Activated CD4-positive, alpha-beta T cell treated with anti-CD3 and anti-CD28 coated beads, Interleukin-2, amount 50 U/mL, for 1 hour (primary cell): Measurements from ENCODE around the gene YOD1.

Source experiments
- DNase-seq: peaks from one replicate; pipeline ENCODE4 v3.0.0-alpha.2; 2020

YOD1 gene

DNA sequence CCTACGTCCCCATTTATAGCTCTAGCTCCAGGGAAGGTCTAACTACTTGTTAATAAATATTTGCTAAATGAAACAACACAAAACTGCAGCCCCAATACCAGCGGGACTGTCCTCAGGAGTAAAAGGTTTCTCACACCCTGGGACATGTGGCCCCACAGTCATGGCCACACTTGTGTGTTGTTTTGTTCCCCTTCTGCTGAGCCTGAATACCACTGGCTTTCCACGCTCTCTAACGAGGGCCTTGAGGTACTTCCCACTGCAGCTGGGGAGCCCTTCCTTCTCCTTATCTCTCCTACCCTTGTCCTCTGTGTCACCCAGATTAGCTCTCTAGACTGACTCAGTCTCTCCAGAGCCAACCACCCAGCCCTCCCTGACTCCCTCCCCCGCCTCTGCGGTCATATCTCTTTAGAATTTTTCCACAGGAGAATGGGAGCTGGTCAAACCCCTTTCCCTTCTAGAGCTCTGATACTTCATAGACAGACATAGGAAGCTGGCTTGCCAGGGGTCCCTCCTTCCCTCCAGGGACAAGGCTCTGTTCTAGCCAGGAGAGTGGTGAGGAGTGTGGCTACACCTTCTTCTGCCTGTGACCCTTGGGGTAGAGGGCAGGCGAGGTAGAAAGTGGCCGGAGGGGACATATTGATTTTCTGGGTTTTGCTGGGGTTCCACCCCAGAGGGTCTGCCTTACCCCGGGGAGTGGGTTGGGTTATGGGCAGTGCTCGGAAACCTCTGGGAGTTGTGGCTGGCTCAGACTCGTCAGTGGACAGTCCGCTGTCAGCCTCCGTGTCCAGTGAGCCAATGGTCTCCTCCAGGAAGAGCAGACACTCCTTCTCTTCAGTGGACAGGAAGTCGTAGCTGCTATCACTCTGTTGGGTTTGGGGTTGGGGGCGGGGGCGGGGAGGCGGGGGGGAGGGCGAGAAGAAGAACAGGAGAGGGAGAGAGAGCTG lies 26.5 kb downstream of the YOD1 start:
- no peak for DNase-seq

DNA sequence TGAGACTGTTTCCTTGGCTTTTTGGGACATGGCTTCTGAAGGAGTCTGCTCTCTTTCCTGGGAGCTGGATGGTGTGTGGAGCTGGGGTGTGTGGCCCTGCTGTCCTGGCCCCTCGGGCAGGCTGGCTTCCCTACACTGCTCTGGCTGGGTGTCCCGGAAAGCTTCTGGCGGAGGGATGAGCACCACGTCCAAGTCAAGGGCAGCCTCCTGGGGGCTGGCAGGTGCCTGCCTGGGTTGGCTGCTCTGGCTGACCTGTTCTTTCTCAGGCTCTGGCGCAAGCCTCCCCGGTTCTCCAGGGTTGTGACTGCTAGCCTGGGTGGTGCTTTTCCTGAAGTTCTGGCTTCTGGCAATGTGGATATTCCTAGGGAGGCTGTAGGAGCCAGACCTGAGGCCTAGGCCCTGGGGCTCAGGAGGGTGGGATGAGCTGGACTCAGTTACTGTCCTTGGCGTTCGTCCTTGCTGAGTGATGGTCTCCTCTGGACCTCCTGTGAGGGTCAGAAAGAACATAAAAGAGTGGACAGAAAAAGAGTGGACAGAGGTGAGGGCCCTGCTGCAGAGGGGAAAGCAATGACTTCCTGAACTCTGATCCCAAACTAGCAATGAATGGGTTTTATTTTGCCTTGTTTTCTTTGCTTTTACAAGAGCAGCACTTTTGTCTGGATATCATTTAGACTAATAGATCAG lies 27.9 kb downstream of the YOD1 start:
- DNase-seq: no peak

DNA sequence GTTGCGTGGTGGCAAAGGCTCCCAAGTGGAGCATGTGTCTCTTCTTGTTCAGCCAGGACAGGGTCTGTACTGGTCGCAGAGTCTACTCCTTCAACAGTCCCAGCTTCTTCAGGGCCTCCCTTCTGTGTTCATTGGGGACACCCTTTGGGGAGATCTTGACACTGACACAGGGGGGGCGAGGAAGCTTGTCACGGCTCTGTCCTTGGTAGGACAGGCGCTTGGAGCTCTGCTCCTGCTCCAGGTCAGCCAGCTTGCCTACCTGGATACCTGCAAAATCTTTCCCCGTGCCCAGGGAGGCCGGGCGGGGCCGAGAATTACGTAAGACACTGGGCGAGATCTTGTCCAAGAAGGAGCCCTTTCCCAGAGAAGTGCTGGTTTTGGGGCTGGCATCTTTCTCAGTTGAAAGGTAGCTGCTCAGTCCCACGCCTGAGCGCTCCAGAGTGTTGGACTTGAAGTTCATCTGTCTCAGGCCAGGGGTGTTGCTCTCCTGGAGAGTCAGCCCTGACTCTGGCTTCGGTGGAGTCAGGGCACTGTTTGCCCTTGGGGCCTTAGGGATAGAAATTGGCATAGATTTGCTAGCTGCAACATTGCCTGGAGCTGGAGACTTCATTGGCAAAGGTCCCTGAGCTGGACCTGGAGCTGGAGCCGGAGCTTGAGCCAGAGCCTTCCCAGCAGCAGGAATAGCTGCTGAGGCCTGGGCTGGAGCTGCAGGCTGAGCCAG lies 29.0 kb downstream of the YOD1 start:
- no peak for DNase-seq

DNA sequence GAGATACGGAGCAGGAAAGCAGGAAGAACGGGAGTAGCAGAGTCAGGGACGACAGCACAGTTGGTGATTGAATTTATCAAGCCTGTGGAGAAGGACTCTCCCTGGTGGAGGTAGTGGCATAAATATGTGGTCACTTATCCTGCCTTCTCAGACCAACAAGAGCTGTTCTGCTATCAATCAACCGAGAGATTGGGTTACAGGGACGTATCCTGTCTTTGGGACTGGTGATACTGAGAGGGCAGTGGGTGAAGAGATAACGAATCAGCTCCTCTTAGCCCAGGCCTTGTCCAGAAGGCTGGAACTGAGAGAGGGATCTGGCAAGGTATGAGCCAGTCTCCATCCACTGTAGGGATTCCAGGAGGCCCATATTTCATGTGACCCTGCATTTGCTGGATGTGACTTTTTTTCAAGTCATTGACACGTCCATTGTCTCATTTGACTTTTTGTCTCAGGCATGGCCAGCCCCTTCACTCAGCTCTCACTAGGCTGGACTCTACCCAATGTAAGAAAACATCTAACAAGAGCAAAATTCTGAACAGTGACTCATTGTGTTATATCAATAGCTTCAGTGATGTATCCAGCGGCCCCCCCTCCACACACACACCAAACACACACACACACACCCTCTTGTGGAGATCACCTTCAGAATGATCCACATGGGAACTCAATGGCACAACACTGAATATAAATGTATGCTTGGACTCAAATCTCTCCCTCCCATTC lies 29.7 kb downstream of the YOD1 start:
- DNase-seq: no peak

DNA sequence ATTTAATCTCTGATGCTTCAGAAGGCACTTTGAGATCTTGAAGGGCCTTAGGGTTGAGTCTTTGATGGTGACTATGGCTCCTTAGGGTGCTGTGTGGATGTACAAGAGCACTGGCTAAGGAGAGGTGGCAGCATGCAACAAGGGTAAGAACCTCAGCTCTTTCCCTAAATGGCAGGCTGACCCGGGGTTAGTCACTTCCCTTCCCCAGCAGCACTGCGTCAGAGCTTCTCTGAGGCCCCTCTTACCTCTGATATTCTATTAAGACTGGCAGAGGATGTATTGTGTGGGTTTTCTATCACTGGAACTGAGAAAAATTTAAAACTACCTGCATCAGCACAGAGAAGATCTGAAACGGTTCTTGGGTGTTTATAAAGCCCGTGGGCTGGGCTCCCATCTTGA lies 30.3 kb downstream of the YOD1 start:
- no peak for DNase-seq

DNA sequence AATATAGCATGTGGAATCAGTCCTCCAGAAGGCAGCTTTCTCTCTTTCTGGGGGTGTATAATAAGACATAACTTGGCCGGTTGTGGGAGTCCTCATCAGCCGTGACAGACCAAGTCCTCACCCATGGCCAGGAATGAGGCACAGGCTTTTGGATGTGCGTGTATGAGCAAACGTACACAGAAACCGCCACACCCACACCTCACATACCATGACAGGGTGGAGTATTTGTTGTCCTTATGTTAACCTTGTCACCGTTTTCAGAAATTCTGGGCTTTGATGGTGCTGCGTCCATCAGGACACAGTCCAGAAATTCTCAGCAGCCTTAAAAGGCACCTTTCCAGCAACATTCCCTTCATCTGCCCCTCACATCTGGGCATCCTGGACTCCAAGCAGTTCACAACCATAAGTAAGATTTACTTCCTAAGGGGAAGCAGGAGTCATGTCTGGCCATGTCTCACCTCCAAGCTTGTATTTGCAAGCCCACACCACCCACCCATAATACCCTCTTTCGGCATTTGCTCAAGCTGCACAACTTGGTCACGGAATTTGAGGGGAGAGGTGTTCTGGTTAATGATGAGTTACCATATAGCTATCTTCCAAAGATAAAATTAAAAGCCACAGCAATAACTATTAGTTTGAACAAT lies 30.8 kb downstream of the YOD1 start:
- DNase-seq: no peak

DNA sequence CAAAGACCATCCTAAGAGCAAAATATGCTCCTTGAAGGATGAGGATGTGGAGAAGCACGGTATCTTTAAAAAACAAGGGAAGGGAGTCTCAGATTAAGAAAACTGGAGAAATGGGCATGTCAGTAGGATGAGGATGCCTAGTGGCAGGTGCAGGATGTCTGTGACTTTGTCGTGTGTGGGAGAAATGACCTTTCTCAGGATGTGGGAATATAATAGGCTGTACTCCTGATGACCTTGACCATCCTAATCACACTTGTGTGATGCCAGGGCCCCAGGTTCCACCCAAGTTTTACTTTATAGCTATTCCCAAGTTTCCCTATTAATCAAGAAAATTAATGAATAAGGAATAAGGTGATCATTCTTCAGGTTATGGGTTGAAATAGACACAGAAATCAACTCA lies 31.3 kb downstream of the YOD1 start:
- no peak for DNase-seq

DNA sequence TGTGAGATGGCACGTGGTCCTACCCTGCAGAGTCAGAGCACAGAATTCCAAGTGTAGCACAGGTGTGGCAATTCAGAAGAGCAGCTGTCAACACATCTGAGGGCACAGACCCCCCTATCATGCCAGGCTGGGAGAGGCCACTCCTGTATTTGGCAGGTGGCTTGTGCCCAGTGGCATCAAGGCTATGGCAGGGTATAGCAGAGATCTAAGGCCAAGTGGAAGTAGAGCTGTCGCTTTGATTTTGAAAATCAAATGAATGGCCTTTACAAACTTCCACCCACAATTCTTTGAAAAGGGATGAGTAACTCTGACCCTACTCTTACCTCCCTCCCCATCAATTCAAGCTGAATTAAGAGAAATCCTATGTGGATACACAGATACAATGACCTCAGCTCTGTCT lies 31.8 kb downstream of the YOD1 start:
- DNase-seq: no peak

DNA sequence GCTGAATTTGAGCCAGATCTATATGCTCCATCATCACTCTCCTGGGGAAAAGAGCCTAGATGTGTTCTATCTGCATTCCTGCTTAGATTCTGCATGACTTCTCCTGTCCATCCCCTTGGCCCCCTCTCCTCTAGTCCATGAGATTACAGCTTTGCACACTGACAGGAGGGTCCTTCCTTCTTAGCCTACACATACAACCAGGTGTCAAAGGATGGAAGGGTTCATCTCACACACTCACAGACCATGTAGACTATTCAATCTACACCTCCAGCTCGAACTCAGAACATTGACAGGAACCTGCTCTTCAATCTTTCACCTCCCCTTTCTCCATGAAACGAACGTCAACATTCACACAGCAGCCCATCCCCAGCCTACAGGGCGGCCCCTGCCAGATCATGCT lies 32.3 kb downstream of the YOD1 start:
- no peak for DNase-seq

DNA sequence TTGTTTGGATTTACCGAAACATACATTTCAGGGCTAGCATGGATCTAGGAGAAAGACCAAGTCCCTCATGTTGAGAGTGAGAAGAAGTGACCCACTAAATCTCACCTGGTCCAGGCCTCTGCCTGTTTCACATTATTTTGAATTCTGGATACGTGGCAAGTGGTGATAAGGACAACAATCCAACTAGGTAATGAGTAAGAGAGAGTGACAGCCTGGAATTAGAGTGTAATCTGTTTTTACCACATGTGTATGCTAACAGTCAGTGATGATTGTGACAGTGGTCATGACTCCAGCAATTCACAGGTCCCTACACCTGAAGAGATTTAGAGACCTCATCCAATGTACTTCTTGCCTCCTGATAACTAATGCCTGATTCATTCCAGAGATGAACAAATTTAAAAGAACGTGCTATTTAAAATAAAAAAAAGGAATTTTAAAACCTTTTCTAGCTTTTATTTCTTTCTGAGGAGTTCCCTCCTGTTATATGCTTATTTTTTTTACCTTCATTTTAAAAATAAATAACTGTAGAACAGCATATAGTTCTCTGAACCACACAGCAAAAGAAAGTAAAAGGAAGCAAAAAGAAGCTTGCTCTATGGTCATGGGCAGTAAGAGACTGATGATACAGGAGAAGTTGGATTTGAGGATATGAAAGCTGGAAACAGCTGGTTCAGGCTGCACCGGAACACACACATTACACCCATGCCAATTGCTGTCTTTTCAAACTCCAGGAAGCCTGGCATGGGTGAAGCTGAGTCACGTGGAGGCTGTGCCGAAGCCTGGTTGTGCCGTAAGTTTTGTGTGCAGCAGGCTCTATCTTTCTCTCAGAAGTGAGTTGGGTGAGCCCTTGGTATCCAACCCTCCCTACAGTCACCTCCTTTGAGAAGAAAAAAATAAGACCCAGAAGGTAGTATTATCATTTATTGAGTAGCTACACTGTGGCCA lies 33.1 kb downstream of the YOD1 start:
- DNase-seq: no peak

DNA sequence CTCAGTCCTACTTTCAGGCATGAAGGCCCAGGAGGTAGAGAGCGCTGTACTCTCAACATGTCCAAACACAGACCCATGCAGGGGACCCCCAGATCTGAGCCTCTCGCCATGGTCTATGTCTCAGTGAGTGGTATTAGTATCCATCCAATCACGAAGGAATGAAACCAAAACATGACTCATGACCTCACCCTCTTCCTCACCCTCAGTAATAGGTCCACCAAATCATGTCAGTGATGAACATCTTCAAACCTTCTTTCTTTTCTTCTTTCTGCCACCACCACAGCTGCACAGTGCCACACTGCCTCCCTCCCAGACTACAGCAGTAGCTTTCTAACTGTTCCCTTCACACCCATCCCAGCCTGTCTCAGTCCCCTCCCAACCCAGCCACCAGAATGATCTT lies 35.2 kb downstream of the YOD1 start:
- DNase-seq: no peak

DNA sequence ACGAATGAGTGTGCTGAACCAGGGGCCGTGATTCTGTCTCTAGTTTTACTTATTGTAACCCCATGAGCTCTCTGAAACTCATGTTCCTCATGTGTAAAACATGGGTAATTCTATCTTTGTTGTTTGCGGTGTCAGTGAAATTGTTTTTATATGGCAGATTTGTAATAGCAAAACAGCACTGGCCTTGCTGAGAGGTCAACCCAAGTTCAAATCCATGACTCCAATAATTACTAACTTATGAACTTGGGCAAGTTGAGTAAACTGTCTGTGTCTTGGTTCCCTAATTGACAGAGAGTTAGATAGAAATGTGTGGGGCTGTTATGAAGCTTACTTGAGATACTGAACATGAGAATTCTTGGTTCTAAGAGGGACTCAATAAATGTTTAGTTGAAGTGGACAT lies 36.3 kb downstream of the YOD1 start:
- no peak for DNase-seq

DNA sequence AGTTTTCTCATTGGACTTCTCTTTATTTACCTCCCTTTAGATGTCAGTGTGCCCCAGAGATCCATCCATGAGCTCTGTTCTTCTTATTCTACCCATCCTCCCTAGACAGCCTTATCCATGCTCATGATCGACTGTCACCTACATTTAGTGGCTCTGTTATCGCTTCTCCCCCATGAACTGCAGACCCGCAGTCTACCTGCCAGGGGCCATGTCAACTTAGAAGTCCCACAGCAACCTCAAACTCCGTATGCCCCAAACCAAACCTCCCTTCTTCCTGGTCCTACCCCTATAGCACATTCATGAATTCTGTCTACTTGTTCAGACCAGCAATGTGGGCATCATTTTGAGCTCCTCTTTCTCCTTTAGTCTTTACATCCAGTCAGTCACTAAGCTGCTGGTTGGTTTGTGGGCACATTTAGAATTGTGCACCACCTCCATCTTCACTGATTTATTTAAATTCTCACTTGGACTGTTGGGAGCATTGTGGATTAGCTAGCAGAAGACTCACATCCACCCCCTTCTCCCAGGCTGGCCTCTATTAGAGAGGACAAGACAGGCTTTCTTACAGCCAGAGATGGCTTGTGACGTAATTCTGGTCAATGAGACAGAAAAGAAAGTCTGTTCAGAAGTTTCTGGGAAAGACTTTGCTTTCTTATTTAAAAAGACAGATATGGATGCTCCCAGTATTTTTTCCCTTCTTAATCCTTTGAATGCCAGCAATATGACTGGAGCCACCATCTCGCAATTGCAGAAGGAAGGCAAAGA lies 37.5 kb downstream of the YOD1 start:
- DNase-seq: no peak

DNA sequence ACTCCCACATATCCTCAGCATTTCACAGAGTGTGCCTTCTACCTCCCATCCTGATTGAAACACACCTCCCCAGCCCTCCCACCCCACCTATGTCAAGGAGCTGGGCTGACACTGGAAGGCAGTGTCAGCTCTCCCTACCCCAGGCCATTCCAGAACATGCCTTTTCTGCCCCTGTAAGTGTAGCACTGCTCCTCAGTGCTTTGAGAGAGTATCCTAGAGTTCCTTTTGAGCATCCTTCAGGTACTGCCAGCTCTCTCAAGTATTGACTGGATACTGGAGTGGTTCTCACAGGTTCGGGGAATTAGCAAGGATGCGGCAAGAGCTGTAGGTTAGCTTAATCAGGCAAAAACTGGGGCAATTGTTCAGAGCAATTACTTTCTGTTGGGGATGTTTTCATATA lies 40.3 kb downstream of the YOD1 start:
- DNase-seq: no peak

DNA sequence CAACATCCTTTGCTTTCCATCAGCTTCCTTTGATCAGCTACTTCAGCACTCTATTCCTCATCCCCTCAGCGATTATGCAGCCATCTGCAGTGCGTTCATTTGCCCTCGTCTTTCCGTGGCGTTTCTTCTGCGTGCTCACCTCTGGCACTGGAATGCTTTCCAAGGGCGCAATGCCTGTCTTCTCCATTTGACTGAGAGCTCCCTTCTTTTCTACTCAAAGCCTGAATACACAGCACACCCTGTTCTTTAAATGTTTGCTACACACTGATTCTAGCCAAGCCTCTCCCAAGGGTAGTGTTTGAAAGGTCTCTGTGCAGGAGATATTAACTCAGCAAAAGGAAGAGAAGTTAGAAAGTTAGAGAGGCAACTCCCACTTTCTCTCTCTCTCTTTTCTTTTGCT lies 41.1 kb downstream of the YOD1 start:
- no peak for DNase-seq

DNA sequence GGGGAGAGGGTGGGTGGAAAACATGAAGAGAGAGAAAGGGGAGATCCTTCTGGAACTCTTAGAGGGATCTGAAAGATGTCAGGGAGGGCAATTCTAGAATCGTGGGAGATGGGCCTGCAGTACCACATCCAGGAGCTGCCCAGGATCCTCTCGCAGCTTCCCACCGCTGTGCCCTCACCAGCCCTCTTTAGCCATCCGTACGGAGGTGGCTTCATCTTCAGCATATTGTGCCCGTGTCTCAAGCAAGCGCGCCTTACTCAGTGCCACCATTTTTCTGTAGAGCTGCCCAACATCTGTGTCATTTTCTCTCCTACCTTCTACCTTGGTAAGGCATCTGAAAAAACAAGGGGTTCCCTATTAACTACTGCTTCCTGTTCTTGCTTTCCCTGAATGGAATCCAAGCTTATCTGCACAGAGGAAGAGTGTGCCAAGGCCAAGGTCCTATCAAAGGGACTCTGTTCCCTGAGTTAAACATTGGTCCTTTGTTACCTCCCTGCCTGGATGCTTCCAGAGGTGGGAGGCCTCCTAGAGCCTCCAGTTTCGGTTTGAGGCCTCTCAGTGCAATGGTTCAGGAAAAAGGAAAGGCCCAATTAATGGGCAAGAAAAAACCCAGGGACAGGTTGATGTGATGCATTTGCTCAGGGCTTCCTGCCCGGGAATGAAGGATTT lies 41.7 kb downstream of the YOD1 start:
- no peak for DNase-seq

DNA sequence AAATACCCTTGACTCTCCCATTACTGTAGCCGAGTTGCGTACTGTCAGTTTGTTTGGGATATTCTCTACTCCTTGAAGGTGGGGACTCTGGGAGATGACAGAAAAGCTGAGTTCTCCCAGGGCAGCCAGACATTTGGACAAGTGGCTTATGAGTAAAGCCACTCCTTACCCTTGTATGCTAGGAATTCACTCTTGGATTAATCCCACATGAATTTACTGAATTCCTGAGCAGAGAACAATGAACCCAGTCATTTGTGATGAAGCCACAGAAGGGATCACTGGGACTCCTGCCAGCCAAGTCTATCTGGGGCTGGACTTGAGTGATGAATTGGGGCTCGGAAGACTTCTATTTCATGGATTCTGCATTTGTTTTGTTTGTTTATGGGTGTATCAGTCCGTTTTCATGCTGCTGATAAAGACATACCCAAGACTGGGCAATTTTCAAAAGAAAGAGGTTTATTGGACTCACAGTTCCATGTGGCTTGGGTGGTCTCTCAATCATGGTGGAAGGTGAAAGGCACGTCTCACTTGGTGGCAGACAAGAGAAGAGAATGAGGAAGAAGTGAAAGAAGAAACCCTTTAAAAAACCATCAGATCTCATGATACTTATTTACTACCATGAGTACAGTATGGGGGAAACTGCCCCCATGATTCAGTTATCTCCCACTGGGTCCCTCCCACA lies 43.5 kb downstream of the YOD1 start:
- no peak for DNase-seq

DNA sequence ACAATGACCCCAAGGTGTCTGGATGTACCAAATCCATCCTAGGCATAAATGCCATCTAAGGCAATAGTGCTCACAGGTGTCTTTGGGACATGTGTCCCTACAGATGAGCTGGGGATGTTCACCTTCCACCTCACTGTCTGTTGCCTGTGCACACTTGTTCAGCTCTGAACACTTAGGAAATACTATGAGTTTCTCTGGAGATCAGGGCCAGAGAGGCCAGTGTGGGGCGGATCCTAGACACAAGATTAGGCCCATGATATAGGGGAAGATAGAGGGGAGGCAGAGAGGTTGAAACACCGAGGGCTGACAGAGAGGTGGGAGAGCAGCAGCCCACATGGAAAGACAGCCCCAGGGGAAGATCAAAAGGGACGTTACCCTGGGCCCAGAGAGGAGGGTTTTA lies 44.1 kb downstream of the YOD1 start:
- no peak for DNase-seq

DNA sequence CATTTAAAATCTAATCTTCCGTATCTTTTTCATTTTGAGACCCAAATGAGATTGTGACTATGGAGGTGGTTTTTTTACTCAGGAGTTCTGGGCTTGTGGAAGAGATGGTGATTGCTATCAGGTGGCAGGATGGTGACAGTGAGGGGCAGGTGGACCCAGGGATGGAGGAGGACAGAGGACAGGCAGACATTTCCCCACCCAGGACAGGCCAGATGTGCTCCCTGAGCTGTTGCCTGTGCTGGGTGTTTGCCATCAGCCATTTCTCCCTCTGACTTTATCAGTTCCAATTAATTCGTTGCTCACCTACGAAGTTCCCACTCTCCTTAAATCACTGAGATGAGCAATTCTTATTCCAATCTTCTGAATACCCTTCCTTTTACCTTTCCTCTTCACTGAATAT lies 44.9 kb downstream of the YOD1 start:
- no peak for DNase-seq
